ACHN (cell line): ENCODE data around the gene S100B.
"Not testable (repeated sequence)": the region's sequence is repeated elsewhere in the genome, so short reads cannot be mapped to it uniquely, and the experiment has no call there.

Experiments
- DNase-seq: peaks from one replicate; pipeline ENCODE4 v3.0.0-alpha.2; 2015
- in situ Hi-C: cut with HindIII; loops from 2 replicates; pipeline ENCODE4 v1.10.0; 2017; ENCODE audit warnings: low sequenced_read_pairs, low pct_ligation_motif_present, low pct_unique_long_range_greater_than_20kb

S100B gene

GRCh38 chr21:46607636-46608035, 2.8 kb upstream of the S100B start:
- in situ Hi-C loops: no loop called here
- no peak for DNase-seq

GRCh38 chr21:46606427-46606813, 1.5 kb upstream of the S100B start:
- no peak for DNase-seq
- in situ Hi-C loops: no loop called here

GRCh38 chr21:46605767-46606426, 1.0 kb upstream of the S100B start:
- no peak for DNase-seq
- in situ Hi-C loops: no loop called here

GRCh38 chr21:46604329-46604974, 430 bp downstream of the S100B start:
- no peak for DNase-seq
- in situ Hi-C loops: no loop called here

- in situ Hi-C loops: no loop called here
- DNase-seq: no peak
These were observed 1.7 kb downstream of the S100B start for GRCh38 chr21:46603228-46603627.

GRCh38 chr21:46600978-46601377, 3.9 kb downstream of the S100B start:
- in situ Hi-C loops: no loop called here
- no peak for DNase-seq

- no peak for DNase-seq
- in situ Hi-C loops: no loop called here
These were observed 4.6 kb downstream of the S100B start for GRCh38 chr21:46600305-46600704.

GRCh38 chr21:46598581-46599572, 6.0 kb downstream of the S100B start:
- peak; percentile 64 for DNase-seq
- in situ Hi-C loops: no loop called here

GRCh38 chr21:46597896-46598343, 7.0 kb downstream of the S100B start:
- in situ Hi-C loops: no loop called here
- DNase-seq: no peak

GRCh38 chr21:46597031-46597430, 7.9 kb downstream of the S100B start:
- in situ Hi-C loops: no loop called here
- no peak for DNase-seq

GRCh38 chr21:46596201-46596600, 8.7 kb downstream of the S100B start:
- DNase-seq: no peak
- in situ Hi-C loops: no loop called here

GRCh38 chr21:46594276-46594675, 10.6 kb downstream of the S100B start:
- in situ Hi-C loops: no loop called here
- DNase-seq: no peak

GRCh38 chr21:46585191-46585953, 19.5 kb downstream of the S100B start:
- DNase-seq: no peak
- in situ Hi-C loops: no loop called here

GRCh38 chr21:46581780-46582307, 23.0 kb downstream of the S100B start:
- in situ Hi-C loops: no loop called here
- DNase-seq: no peak

- in situ Hi-C loops, DNase-seq: not testable (repeated sequence)
These were observed 25.5 kb downstream of the S100B start for GRCh38 chr21:46579394-46579793.

GRCh38 chr21:46577786-46578185, 27.1 kb downstream of the S100B start:
- not testable (repeated sequence) for DNase-seq

GRCh38 chr21:46572850-46573249, 32.0 kb downstream of the S100B start:
- in situ Hi-C loops: no loop called here
- no peak for DNase-seq

More at GRCh38 chr21:46577786-46578185, 27.1 kb downstream of the S100B start:
- in situ Hi-C loops: not testable (repeated sequence)

GRCh38 chr21:46570631-46571030, 34.3 kb downstream of the S100B start:
- in situ Hi-C loops: no loop called here
- no peak for DNase-seq
